Measurements from ENCODE around the gene UBE2G2.

Gene UBE2G2

GRCh38 chr21:44780137-44780502, 21.5 kb downstream of the UBE2G2 start:
- Histone ChIP-seq H2BK12ac (ENCODE audit: low read length) (no peak overlapping the region), H3K4me3 (ENCODE audit: low read length in 2 of 2) (no peak overlapping the region), H4K91ac (ENCODE audit: low read depth, low read length, poor library complexity) (no peak overlapping the region), H3K79me1 (ENCODE audit: low read depth, low read length) (peaks cover 4% of the 10 kb centered on the region), H3K4me2 (ENCODE audit: insufficient read depth, low read length, poor library complexity, severe bottlenecking) (no peak overlapping the region), H2BK5ac (ENCODE audit: low read length) (no peak overlapping the region), H3K14ac (ENCODE audit: low read length) (no peak overlapping the region), H3K18ac (ENCODE audit: low read length) (no peak overlapping the region), H3K4ac (ENCODE audit: low read length) (no peak overlapping the region), H3K27ac (replicated peaks; ENCODE audit: low read length) (no peak overlapping the region), H3K27me3 (ENCODE audit: control insufficient read depth in 3 of 3, insufficient read depth in 3 of 3, low read depth in 1 of 3, low read length in 3 of 3) (no peaks in the 10 kb centered on the region), H3K36me3 (replicated peaks in 1 of 2; ENCODE audit: control insufficient read depth in 2 of 2, insufficient read depth in 2 of 2, low read length in 2 of 2) (peaks cover 16 to 79% of the 10 kb centered on the region in 2 donors), H2BK120ac (ENCODE audit: low read depth, low read length) (no peak overlapping the region), H3K4me1 (ENCODE audit: control insufficient read depth in 2 of 2, insufficient read depth in 1 of 2, low read depth in 1 of 2, low read length in 2 of 2) (no peaks in the 10 kb centered on the region), H3K9me3 (replicated peaks in 1 of 2; ENCODE audit: control insufficient read depth in 2 of 2, insufficient read depth in 1 of 2, low read depth in 1 of 2, low read length in 2 of 2) (peaks cover 7 to 10% of the 10 kb centered on the region in 2 donors), H3K9ac (ENCODE audit: low read depth, low read length, poor library complexity) (no peak overlapping the region), H3K23ac (ENCODE audit: low read depth, low read length, poor library complexity) (no peak overlapping the region), H2AFZ (ENCODE audit: low read length) (no peak overlapping the region), H2BK15ac (ENCODE audit: low read length) (no peak overlapping the region), H2AK5ac (ENCODE audit: low read depth, low read length) (no peak overlapping the region), H4K8ac (ENCODE audit: low read depth, low read length) (no peak overlapping the region)
- WGBS, 2 donors (ENCODE audit: extremely low coverage in 2 of 2, insufficient read length in 2 of 2, insufficient replicate concordance in 1 of 2), result no CpG with 5 or more reads among the region's 7 CpGs
- no peak for DNase-seq (ENCODE audit: low spot score)

GRCh38 chr21:44779417-44780136, 22.0 kb downstream of the UBE2G2 start:
- Histone ChIP-seq H3K79me1 (ENCODE audit: low read depth, low read length) (peaks cover 2% of the 10 kb centered on the region), H3K4me3 (ENCODE audit: low read length in 2 of 2) (no peak overlapping the region), H3K9me3 (replicated peaks in 1 of 2; ENCODE audit: control insufficient read depth in 2 of 2, insufficient read depth in 1 of 2, low read depth in 1 of 2, low read length in 2 of 2) (peaks cover 5 to 7% of the 10 kb centered on the region in 2 donors), H3K23ac (ENCODE audit: low read depth, low read length, poor library complexity) (no peak overlapping the region), H3K4ac (ENCODE audit: low read length) (no peak overlapping the region), H2AK5ac (ENCODE audit: low read depth, low read length) (no peak overlapping the region), H3K4me2 (ENCODE audit: insufficient read depth, low read length, poor library complexity, severe bottlenecking) (no peak overlapping the region), H3K27me3 (ENCODE audit: control insufficient read depth in 3 of 3, insufficient read depth in 3 of 3, low read depth in 1 of 3, low read length in 3 of 3) (no peaks in the 10 kb centered on the region), H3K9ac (ENCODE audit: low read depth, low read length, poor library complexity) (no peak overlapping the region), H4K91ac (ENCODE audit: low read depth, low read length, poor library complexity) (no peak overlapping the region), H2BK12ac (ENCODE audit: low read length) (no peak overlapping the region), H3K27ac (replicated peaks; ENCODE audit: low read length) (no peak overlapping the region), H3K14ac (ENCODE audit: low read length) (peak overlapping the region; percentile 15), H2BK5ac (ENCODE audit: low read length) (no peak overlapping the region), H4K8ac (ENCODE audit: low read depth, low read length) (no peak overlapping the region), H3K36me3 (replicated peaks in 1 of 2; ENCODE audit: control insufficient read depth in 2 of 2, insufficient read depth in 2 of 2, low read length in 2 of 2) (peaks cover 15 to 79% of the 10 kb centered on the region in 2 donors), H3K18ac (ENCODE audit: low read length) (peak overlapping the region; percentile 42), H2BK15ac (ENCODE audit: low read length) (no peak overlapping the region), H2AFZ (ENCODE audit: low read length) (no peak overlapping the region), H3K4me1 (ENCODE audit: control insufficient read depth in 2 of 2, insufficient read depth in 1 of 2, low read depth in 1 of 2, low read length in 2 of 2) (no peaks in the 10 kb centered on the region), H2BK120ac (ENCODE audit: low read depth, low read length) (no peak overlapping the region)
- DNase-seq (ENCODE audit: low spot score), result no peak
- WGBS, 2 donors (ENCODE audit: extremely low coverage in 2 of 2, insufficient read length in 2 of 2, insufficient replicate concordance in 1 of 2), result no CpG with 5 or more reads among the region's 17 CpGs

DNA sequence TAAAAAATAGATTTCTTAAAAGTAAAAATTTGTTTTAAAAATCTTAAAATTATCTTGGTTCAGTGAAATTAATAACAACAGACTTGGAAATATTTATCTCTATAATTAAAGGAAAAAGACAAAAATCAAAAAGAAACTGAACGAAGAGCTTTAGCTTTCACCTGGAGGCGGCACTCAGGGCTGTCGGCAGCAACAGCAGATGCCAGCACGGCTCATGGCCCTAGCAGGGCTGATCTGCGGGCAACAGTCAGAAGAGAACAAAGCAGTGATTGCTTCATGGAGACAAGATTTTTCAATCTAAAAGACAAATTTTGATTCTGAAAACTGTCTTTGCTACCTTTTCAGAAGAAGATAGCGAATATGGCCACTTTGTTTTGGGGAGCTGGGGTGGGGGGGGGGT, 22.6 kb downstream of the UBE2G2 start:
- Histone ChIP-seq H3K4ac (ENCODE audit: low read length) (no peak overlapping the region), H2AK5ac (ENCODE audit: low read depth, low read length) (no peak overlapping the region)
- no CpG with 5 or more reads among the region's 6 CpGs for WGBS, 2 donors (ENCODE audit: extremely low coverage in 2 of 2, insufficient read length in 2 of 2, insufficient replicate concordance in 1 of 2)

DNA sequence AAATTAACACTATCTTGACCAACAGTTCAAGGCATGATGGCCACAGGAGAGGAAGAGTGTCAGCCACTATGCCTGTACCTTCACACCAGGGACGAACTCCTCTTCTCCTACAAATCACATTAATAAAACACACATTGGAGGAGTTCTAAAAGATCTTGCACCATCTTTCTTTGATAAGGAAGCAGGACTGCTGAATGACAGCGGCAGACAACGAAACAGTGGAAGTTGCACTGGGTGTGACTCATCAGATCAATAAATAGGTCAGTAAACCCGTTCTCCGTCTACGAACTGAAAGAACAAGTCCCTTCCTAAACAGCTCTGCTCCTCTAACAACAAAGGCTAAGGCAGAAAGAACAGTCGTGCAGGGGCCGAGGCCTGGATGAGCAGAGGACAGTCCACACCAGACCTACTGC, 23.1 kb downstream of the UBE2G2 start:
- Histone ChIP-seq H3K4me3 (ENCODE audit: low read length in 2 of 2) (no peak overlapping the region), H3K27ac (replicated peaks; ENCODE audit: low read length) (no peak overlapping the region), H2BK120ac (ENCODE audit: low read depth, low read length) (no peak overlapping the region), H3K23ac (ENCODE audit: low read depth, low read length, poor library complexity) (no peak overlapping the region), H3K27me3 (ENCODE audit: control insufficient read depth in 3 of 3, insufficient read depth in 3 of 3, low read depth in 1 of 3, low read length in 3 of 3) (no peaks in the 10 kb centered on the region), H3K14ac (ENCODE audit: low read length) (no peak overlapping the region), H3K9me3 (replicated peaks in 1 of 2; ENCODE audit: control insufficient read depth in 2 of 2, insufficient read depth in 1 of 2, low read depth in 1 of 2, low read length in 2 of 2) (peaks cover 4 to 5% of the 10 kb centered on the region in 2 donors), H2BK15ac (ENCODE audit: low read length) (no peak overlapping the region), H4K8ac (ENCODE audit: low read depth, low read length) (no peak overlapping the region), H3K4me1 (ENCODE audit: control insufficient read depth in 2 of 2, insufficient read depth in 1 of 2, low read depth in 1 of 2, low read length in 2 of 2) (no peaks in the 10 kb centered on the region), H3K4ac (ENCODE audit: low read length) (no peak overlapping the region), H3K79me1 (ENCODE audit: low read depth, low read length) (peaks cover 2% of the 10 kb centered on the region), H3K36me3 (replicated peaks in 1 of 2; ENCODE audit: control insufficient read depth in 2 of 2, insufficient read depth in 2 of 2, low read length in 2 of 2) (peaks cover 19 to 81% of the 10 kb centered on the region in 2 donors), H2BK12ac (ENCODE audit: low read length) (no peak overlapping the region), H3K4me2 (ENCODE audit: insufficient read depth, low read length, poor library complexity, severe bottlenecking) (no peak overlapping the region), H3K18ac (ENCODE audit: low read length) (no peak overlapping the region), H4K91ac (ENCODE audit: low read depth, low read length, poor library complexity) (no peak overlapping the region), H3K9ac (ENCODE audit: low read depth, low read length, poor library complexity) (no peak overlapping the region), H2AFZ (ENCODE audit: low read length) (no peak overlapping the region), H2AK5ac (ENCODE audit: low read depth, low read length) (no peak overlapping the region), H2BK5ac (ENCODE audit: low read length) (no peak overlapping the region)
- no CpG with 5 or more reads among the region's 8 CpGs for WGBS, 2 donors (ENCODE audit: extremely low coverage in 2 of 2, insufficient read length in 2 of 2, insufficient replicate concordance in 1 of 2)
- DNase-seq (ENCODE audit: low spot score), result no peak

More for the DNA sequence above, 22.6 kb downstream of the UBE2G2 start:
- Histone ChIP-seq H2AFZ (ENCODE audit: low read length) (no peak overlapping the region), H3K4me2 (ENCODE audit: insufficient read depth, low read length, poor library complexity, severe bottlenecking) (no peak overlapping the region), H3K9ac (ENCODE audit: low read depth, low read length, poor library complexity) (no peak overlapping the region), H3K14ac (ENCODE audit: low read length) (no peak overlapping the region), H4K91ac (ENCODE audit: low read depth, low read length, poor library complexity) (no peak overlapping the region), H3K18ac (ENCODE audit: low read length) (no peak overlapping the region), H4K8ac (ENCODE audit: low read depth, low read length) (no peak overlapping the region), H3K23ac (ENCODE audit: low read depth, low read length, poor library complexity) (no peak overlapping the region), H2BK5ac (ENCODE audit: low read length) (no peak overlapping the region), H3K4me1 (ENCODE audit: control insufficient read depth in 2 of 2, insufficient read depth in 1 of 2, low read depth in 1 of 2, low read length in 2 of 2) (no peaks in the 10 kb centered on the region), H3K4me3 (ENCODE audit: low read length in 2 of 2) (no peak overlapping the region), H3K79me1 (ENCODE audit: low read depth, low read length) (peaks cover 2% of the 10 kb centered on the region), H3K27me3 (ENCODE audit: control insufficient read depth in 3 of 3, insufficient read depth in 3 of 3, low read depth in 1 of 3, low read length in 3 of 3) (no peaks in the 10 kb centered on the region), H3K36me3 (replicated peaks in 1 of 2; ENCODE audit: control insufficient read depth in 2 of 2, insufficient read depth in 2 of 2, low read length in 2 of 2) (peaks cover 17 to 79% of the 10 kb centered on the region in 2 donors), H2BK120ac (ENCODE audit: low read depth, low read length) (no peak overlapping the region), H3K27ac (replicated peaks; ENCODE audit: low read length) (no peak overlapping the region), H2BK15ac (ENCODE audit: low read length) (no peak overlapping the region), H3K9me3 (replicated peaks in 1 of 2; ENCODE audit: control insufficient read depth in 2 of 2, insufficient read depth in 1 of 2, low read depth in 1 of 2, low read length in 2 of 2) (peaks cover 4 to 5% of the 10 kb centered on the region in 2 donors), H2BK12ac (ENCODE audit: low read length) (no peak overlapping the region)
- no peak for DNase-seq (ENCODE audit: low spot score)
